ENCODE measurements around the gene LUC7L2.

DNA sequence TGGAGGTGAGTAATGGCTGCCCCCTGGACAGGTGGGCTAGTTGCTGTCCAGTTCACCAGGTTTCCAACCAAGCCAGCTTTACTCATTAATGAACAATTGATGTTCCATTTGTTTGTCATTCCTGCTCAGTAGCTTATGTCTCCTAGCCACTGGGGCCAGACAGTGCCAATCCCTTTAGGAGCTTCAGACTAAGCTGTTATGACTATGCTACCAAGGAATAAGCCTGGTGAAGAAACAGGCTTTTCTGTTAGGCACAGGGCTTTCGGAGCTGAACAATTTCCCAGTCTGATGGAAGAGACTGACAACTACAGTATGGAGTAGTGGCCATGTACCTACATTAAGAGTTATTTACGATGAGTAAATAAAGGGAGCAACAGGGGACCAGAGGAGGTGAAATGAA, 20.7 kb upstream of the LUC7L2 start:
- TF ChIP-seq PRDM10 (IDR thresholded peaks at IDR 0.05; ENCODE audit: partially characterized antibody), result no peak
- TF ChIP-seq KLF1 (tag; IDR thresholded peaks at IDR 0.05), result no peak
- no peak for TF ChIP-seq POLR3G (IDR thresholded peaks at IDR 0.05; ENCODE audit: extremely low read depth, insufficient read length, insufficient replicate concordance)
- TF ChIP-seq ZZZ3 (IDR thresholded peaks at IDR 0.05), result no peak
- TF ChIP-seq MXI1 (IDR thresholded peaks at IDR 0.05; ENCODE audit: low read depth, low read length), result no peak
- no peak for TF ChIP-seq GATAD2A (IDR thresholded peaks at IDR 0.05)
- TF ChIP-seq SMC3 (conservative IDR thresholded peaks at IDR 0.05; ENCODE audit: insufficient read depth, low read depth, low read length), result no peak
- no peak for TF ChIP-seq POLR2A (conservative IDR thresholded peaks at IDR 0.05)
- TF ChIP-seq, protein P1, sequence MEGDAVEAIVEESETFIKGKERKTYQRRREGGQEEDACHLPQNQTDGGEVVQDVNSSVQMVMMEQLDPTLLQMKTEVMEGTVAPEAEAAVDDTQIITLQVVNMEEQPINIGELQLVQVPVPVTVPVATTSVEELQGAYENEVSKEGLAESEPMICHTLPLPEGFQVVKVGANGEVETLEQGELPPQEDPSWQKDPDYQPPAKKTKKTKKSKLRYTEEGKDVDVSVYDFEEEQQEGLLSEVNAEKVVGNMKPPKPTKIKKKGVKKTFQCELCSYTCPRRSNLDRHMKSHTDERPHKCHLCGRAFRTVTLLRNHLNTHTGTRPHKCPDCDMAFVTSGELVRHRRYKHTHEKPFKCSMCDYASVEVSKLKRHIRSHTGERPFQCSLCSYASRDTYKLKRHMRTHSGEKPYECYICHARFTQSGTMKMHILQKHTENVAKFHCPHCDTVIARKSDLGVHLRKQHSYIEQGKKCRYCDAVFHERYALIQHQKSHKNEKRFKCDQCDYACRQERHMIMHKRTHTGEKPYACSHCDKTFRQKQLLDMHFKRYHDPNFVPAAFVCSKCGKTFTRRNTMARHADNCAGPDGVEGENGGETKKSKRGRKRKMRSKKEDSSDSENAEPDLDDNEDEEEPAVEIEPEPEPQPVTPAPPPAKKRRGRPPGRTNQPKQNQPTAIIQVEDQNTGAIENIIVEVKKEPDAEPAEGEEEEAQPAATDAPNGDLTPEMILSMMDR (IDR thresholded peaks at IDR 0.05 in 2 of 3, conservative IDR thresholded peaks at IDR 0.05 in 1 of 3; ENCODE audit: insufficient read depth in 2 of 3, low read depth in 1 of 3, low read length in 3 of 3), result no peak
- TF ChIP-seq, protein P2, sequence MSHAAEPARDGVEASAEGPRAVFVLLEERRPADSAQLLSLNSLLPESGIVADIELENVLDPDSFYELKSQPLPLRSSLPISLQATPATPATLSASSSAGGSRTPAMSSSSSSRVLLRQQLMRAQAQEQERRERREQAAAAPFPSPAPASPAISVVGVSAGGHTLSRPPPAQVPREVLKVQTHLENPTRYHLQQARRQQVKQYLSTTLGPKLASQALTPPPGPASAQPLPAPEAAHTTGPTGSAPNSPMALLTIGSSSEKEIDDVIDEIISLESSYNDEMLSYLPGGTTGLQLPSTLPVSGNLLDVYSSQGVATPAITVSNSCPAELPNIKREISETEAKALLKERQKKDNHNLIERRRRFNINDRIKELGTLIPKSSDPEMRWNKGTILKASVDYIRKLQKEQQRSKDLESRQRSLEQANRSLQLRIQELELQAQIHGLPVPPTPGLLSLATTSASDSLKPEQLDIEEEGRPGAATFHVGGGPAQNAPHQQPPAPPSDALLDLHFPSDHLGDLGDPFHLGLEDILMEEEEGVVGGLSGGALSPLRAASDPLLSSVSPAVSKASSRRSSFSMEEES (CRISPR knock-in tag; IDR thresholded peaks at IDR 0.05), result no peak
- TF ChIP-seq ZNF707 (CRISPR knock-in tag; conservative IDR thresholded peaks at IDR 0.05), result no peak
- no peak for TF ChIP-seq YY1 (IDR thresholded peaks at IDR 0.05; ENCODE audit: borderline replicate concordance in 1 of 3, control insufficient read depth in 1 of 3, extremely low read depth in 1 of 3, insufficient read depth in 3 of 3, insufficient read length in 1 of 3, insufficient replicate concordance in 2 of 3, low read depth in 1 of 3, low read length in 2 of 3)
